ENCODE data around the gene STX1B. TPM values are rescaled to one million over a fixed set of nuclear protein-coding genes. Genes with fewer than 3 reads are reported as not detected.
"Not testable (repeated sequence)": the region's sequence is repeated elsewhere in the genome, so short reads cannot be mapped to it uniquely, and the experiment has no call there.

Gene STX1B
- total RNA-seq, 4 donors from 2014 or later = 0.47 to 1.9 (median 1.0) TPM

DNA sequence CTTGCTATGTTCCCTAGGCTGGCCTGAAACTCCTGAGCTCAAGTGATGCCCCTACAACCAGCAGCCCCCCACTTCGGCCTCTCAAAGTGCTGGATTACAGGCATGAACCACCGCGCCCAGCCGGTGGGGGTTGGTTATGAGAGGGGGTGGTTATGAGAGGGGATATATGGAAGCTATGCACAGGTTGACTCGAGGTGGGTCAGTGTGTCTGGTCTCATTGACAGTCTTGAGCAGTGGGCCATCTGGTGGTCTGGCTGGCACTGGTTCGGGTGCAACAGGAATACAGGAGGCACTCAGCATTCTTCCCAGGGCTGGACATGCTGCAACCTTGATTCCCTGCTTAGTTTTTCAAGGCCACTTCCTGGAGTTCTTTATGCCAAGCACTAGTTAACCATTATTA is 5.6 kb upstream of the STX1B start:
- ATAC-seq (ENCODE audit: low FRiP score) = no peak
- no peak for DNase-seq (ENCODE audit: low spot score)
- TF ChIP-seq, protein P1, sequence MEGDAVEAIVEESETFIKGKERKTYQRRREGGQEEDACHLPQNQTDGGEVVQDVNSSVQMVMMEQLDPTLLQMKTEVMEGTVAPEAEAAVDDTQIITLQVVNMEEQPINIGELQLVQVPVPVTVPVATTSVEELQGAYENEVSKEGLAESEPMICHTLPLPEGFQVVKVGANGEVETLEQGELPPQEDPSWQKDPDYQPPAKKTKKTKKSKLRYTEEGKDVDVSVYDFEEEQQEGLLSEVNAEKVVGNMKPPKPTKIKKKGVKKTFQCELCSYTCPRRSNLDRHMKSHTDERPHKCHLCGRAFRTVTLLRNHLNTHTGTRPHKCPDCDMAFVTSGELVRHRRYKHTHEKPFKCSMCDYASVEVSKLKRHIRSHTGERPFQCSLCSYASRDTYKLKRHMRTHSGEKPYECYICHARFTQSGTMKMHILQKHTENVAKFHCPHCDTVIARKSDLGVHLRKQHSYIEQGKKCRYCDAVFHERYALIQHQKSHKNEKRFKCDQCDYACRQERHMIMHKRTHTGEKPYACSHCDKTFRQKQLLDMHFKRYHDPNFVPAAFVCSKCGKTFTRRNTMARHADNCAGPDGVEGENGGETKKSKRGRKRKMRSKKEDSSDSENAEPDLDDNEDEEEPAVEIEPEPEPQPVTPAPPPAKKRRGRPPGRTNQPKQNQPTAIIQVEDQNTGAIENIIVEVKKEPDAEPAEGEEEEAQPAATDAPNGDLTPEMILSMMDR (IDR thresholded peaks at IDR 0.05) = no peak

DNA sequence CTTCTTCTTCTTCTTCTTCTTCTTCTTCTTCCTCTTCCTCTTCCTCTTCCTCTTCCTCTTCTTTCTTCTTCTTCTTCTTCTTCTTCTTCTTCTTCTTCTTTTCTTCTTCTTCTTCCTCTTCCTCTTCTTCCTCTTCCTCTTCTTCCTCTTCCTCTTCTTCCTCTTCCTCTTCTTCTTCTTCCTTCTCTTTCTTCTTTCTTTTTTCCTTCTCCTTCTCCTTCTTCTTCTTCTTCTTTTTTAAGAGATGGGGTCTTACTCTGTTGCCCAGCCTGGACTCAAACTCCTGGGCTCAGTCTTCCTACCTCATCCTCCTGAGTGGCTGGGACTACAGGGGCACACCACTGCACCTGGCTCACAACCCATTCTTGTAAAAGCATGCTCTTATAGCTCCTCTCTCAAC is 2.9 kb upstream of the STX1B start:
- not testable (repeated sequence) for ATAC-seq (ENCODE audit: low FRiP score)

DNA sequence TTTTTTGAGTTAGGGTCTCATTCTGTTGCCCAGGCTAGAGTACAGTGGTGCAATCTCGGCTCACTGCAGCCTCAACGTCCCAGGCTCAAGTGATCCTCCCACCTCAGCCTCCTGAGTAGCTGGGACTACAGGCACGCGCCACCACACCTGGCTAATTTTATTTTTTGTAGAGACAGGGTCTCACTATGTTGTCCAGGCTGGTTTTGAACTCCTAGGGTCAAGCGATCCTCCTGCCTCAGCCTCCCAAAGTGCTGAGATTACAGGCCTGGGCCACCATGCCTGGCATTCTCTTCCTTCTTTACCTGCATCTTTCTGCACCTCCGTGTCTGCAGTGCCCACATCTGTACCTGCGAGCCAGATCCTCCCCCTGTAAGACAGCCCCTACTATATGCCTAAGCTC is 1.4 kb upstream of the STX1B start:
- not testable (repeated sequence) for ATAC-seq (ENCODE audit: low FRiP score); DNase-seq (ENCODE audit: low spot score)

More for the DNA sequence above, 2.9 kb upstream of the STX1B start:
- DNase-seq (ENCODE audit: low spot score) = not testable (repeated sequence)

DNA sequence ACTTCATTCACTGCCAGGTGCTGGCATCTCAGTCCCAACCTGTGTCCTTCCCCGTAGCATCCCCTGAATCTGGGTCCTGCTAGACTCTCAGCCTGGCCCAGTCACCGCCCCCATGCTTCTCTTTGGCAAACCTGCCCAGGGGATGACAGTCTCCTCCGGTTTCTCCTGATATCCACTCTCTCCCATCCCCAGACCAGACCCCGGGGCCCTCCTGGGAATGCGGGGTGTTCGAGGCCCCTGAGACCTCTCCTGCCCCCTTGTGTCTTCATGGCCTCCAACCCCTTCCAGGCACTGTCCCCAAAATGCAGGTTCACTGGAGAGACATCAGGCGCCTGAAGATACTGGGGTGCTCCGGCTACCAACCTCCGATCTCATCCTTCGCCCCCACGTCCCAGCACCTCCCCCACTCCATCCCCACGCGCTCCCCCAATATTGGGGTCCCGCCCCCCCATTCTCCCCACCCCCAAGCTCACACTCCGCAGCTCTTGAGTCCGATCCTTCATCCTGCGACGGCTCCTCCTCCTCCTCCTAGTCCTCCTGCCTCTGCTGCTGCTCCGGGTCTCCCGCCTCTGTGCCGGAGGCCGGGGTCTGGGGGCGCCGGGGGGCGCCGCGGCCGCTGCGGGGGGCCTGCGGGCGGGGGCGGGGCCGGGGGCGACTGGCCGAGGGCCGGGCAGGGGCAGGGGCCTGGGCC is 399 bp downstream of the STX1B start:
- TF ChIP-seq, protein P1 (IDR thresholded peaks at IDR 0.05) = no peak
- ATAC-seq (ENCODE audit: low FRiP score) (no peak), DNase-seq (ENCODE audit: low spot score) (no peak)

DNA sequence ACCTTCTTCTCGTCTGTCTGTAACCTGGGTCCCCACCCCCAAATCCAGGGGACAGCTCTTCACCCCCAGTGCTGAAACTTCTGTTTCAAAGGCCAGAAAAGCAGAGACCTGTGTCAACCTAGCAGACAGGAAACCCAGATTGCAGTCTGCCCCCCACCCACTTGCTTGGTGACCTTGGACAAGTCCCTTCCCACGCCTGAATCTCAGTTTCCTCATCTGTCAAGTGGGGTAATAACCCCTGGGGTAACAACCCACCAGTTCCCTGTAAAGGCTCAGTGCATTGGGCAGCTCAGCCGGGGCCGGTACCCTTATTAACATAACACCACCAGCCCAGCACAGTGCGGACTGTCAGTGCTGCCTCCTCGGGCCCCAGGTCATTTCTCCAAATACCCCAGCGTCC is 1.3 kb downstream of the STX1B start:
- TF ChIP-seq, protein P1 (IDR thresholded peaks at IDR 0.05) = no peak
- DNase-seq (ENCODE audit: low spot score) = no peak
- ATAC-seq (ENCODE audit: low FRiP score) = no peak

DNA sequence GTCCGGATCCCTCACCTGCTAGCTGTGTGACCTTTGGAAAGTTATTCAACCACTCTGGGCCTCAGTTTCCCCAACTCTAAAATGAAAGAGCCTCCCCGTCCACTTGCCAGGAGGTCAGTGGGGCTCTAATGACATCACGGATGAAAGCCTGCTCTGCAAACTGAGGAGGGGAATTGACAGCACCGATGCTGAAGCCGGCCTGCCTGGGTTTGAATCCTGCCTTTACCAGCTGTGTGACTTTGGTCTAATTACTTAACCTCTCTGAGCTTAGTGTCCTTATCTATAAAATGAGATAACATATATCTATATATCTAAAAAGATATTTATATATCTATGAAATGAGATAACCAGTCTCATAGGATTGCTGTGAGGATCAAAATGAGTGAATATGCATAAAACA is 1.9 kb downstream of the STX1B start:
- no peak for DNase-seq (ENCODE audit: low spot score)
- no peak for ATAC-seq (ENCODE audit: low FRiP score)
- TF ChIP-seq, protein P1 (IDR thresholded peaks at IDR 0.05) = no peak

DNA sequence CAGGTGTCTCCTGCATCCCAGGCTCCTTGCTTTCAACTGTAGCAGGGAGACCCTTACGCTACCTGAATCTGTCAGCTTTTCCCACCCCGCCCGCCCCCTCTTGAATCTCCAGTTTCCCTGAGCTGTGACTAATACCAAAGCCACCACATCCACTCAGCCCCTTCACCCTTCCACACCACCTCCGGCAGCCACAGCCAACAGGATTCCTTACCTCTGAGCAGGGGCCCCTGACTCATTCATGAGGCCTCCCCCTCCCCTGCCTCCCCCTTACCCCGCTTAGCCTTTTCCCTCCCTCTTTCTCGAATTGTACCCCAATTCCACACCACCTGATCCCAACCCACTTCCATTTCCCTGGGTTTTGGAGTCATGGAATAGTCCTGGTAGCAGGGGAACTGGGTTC is 2.3 kb downstream of the STX1B start:
- DNase-seq (ENCODE audit: low spot score) = no peak
- TF ChIP-seq, protein P1 (IDR thresholded peaks at IDR 0.05) = no peak
- no peak for ATAC-seq (ENCODE audit: low FRiP score)

DNA sequence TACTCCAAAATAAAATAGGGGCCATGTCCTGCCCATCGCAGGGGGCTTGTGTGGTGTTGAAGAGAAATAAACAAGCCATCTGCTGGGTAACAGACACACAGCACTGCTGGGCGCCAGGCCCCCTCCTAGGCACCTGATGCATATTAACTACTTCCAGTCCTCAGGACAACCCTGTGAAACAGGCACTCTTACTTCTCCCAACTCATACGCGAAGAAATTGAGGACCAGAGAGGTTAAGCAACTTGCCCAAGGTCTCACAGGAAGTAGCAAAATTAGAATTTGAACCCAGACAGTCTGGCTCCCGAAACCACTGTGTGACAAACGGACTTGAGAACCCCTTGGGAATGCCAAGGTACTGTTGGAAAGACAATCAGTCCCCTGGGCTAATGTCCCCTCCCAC is 2.8 kb downstream of the STX1B start:
- TF ChIP-seq, protein P1 (IDR thresholded peaks at IDR 0.05) = no peak
- ATAC-seq (ENCODE audit: low FRiP score) (no peak), DNase-seq (ENCODE audit: low spot score) (no peak)

All from omental fat pad (tissue), 4 donors.